PC-9 (cell line): ENCODE results near the gene GSPT1.

Source experiments
- EZH2 ChIP-seq: fragments of 200-600 bp; sonication (generic); IDR thresholded peaks from 2 replicates; pipeline ENCODE4 v1.8.0; 2017; ENCODE audit warnings: antibody characterized with exemption, low read depth
- TF ChIP-seq, protein P1 (sequence below): fragments of 200-600 bp; sonication (generic); conservative IDR thresholded peaks from 2 replicates; pipeline ENCODE4 v1.6.1; 2017; ENCODE audit warnings: mixed run types, antibody characterized with exemption, mild to moderate bottlenecking, moderate library complexity

DNA sequence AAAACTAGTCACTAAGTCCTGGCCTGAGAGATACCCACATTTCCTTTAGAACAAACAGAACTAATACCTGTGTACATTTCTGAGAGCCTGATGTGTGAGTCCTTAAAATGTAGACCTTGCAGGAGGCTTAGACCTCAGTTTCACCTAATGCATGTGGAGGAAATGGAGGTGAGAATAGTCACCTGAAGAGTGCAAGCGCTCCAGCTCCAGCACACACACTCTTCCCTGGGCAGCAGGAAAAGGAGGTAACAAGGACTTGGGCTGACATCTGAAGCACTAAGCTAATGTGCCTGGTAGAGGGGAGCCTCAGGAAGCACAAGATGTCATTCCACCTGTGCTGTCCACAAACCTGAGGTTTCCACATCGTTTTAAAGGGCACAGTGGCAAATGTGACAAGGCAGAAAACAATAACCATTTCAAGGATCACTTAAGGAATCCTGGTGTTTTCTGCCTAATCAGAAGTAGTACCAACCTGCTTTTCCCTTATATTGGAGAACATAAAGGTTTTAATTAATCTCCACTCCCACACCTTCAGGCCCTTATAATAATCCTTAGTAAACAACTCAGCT, 47.3 kb downstream of the GSPT1 start:
- TF ChIP-seq, protein P1, sequence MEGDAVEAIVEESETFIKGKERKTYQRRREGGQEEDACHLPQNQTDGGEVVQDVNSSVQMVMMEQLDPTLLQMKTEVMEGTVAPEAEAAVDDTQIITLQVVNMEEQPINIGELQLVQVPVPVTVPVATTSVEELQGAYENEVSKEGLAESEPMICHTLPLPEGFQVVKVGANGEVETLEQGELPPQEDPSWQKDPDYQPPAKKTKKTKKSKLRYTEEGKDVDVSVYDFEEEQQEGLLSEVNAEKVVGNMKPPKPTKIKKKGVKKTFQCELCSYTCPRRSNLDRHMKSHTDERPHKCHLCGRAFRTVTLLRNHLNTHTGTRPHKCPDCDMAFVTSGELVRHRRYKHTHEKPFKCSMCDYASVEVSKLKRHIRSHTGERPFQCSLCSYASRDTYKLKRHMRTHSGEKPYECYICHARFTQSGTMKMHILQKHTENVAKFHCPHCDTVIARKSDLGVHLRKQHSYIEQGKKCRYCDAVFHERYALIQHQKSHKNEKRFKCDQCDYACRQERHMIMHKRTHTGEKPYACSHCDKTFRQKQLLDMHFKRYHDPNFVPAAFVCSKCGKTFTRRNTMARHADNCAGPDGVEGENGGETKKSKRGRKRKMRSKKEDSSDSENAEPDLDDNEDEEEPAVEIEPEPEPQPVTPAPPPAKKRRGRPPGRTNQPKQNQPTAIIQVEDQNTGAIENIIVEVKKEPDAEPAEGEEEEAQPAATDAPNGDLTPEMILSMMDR = no peak
- no peak for TF ChIP-seq EZH2
